ENCODE measurements around the gene COQ9.

Gene COQ9

DNA sequence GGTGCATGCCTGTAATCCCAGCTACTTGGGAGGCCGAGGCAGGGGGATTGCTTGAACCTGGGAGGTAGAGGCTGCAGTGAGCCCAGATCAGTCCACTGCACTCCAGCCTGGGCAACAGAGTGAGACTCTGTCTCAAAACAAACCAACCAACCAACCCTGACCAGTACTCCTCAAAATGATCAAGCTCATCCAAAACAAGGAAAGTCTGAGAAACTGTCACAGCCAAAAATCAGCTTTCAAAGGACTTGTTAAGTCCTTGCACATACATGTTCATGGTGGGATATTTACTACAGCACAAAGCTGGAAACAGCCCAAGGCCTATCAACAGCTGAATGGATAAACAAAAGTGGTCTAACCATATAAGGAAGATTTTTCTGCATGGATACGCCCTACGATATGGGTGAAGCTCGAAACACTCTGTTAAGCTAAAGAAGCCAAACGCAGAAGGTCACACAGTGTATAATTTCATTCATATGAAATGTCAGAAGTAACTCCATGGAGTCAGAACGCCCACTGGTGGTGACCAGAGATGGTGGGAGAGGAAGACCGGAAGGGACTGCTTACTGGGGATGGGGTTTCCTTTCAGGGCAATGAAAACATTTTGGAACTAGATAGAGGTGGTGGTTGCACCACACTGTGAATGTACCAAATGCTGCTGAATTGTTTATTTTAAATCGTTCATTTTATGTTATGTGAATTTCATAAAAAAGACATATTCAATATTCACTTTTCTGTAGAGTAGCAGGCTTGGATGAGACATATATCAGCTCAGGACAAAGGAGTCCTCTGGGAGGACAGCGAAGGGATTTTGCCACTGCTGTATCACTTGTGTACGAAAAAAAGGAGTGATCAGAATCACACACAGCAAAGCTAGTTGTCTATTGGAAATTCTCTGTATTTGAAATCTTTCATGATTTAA, 25.0 kb upstream of the COQ9 start:
- no peak overlapping the region for H3K4me3 ChIP-seq (ENCODE audit: low read length, poor library complexity, severe bottlenecking)
- no peak overlapping the region for H2AFZ ChIP-seq (ENCODE audit: low read length)
- H3K4me1 ChIP-seq (ENCODE audit: insufficient read depth, low read length, poor library complexity, severe bottlenecking): peaks cover 9% of the 10 kb centered on the region
- no peak for TF ChIP-seq EZH2phosphoT487 (IDR thresholded peaks at IDR 0.05; ENCODE audit: borderline replicate concordance)
- TF ChIP-seq, protein P1, sequence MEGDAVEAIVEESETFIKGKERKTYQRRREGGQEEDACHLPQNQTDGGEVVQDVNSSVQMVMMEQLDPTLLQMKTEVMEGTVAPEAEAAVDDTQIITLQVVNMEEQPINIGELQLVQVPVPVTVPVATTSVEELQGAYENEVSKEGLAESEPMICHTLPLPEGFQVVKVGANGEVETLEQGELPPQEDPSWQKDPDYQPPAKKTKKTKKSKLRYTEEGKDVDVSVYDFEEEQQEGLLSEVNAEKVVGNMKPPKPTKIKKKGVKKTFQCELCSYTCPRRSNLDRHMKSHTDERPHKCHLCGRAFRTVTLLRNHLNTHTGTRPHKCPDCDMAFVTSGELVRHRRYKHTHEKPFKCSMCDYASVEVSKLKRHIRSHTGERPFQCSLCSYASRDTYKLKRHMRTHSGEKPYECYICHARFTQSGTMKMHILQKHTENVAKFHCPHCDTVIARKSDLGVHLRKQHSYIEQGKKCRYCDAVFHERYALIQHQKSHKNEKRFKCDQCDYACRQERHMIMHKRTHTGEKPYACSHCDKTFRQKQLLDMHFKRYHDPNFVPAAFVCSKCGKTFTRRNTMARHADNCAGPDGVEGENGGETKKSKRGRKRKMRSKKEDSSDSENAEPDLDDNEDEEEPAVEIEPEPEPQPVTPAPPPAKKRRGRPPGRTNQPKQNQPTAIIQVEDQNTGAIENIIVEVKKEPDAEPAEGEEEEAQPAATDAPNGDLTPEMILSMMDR (conservative IDR thresholded peaks at IDR 0.05; ENCODE audit: low read length): peak; percentile 68
- H3K4me2 ChIP-seq (ENCODE audit: low read depth, low read length, poor library complexity, severe bottlenecking): no peak overlapping the region
- H3K27me3 ChIP-seq (ENCODE audit: insufficient read depth, low read length, poor library complexity, severe bottlenecking): no peaks in the 10 kb centered on the region
- no peaks in the 10 kb centered on the region for H3K9me3 ChIP-seq (ENCODE audit: insufficient read depth, low read depth, low read length)
- no peak overlapping the region for H3K9ac ChIP-seq (ENCODE audit: low read depth, low read length, poor library complexity, severe bottlenecking)
- H3K9me2 ChIP-seq (replicated peaks; ENCODE audit: low read depth, low read length): no peaks in the 10 kb centered on the region
- H3F3A ChIP-seq (ENCODE audit: low read depth): no peaks in the 10 kb centered on the region
- H3K79me2 ChIP-seq (ENCODE audit: insufficient read depth, low read length): no peaks in the 10 kb centered on the region
- H4K20me1 ChIP-seq (ENCODE audit: insufficient read depth, low read length, poor library complexity, severe bottlenecking): no peaks in the 10 kb centered on the region
- H3K36me3 ChIP-seq (ENCODE audit: insufficient read depth, low read length): no peaks in the 10 kb centered on the region; the same call in 1 of the 2 replicates

DNA sequence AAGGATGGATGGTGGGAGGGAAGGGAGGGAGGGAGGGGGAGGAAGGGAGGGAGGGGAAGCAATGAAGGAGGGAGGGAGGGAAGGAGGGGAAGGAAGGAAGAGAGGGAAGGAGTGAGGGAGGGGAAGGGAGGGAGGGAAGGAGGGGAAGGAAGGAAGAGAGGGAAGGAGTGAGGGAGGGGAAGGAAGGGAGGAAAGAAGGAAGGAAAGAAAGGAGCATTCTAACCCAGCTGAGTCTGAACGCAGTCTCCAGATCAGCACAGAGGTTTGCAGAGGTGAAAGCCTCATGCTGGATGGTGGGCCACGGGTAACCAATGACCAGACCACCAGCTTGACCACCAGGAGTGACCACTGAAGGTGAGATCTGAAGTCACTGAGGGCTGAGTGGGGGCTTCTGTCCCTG, 24.1 kb upstream of the COQ9 start:
- Histone ChIP-seq H3K4me2 (ENCODE audit: low read depth, low read length, poor library complexity, severe bottlenecking) (no peak overlapping the region), H3K9ac (ENCODE audit: low read depth, low read length, poor library complexity, severe bottlenecking) (no peak overlapping the region), H3K27me3 (ENCODE audit: insufficient read depth, low read length, poor library complexity, severe bottlenecking) (no peaks in the 10 kb centered on the region), H3K9me3 (ENCODE audit: insufficient read depth, low read depth, low read length) (no peaks in the 10 kb centered on the region), H3K79me2 (ENCODE audit: insufficient read depth, low read length) (no peaks in the 10 kb centered on the region), H3K4me1 (ENCODE audit: insufficient read depth, low read length, poor library complexity, severe bottlenecking) (peaks cover 8% of the 10 kb centered on the region), H3K9me2 (replicated peaks; ENCODE audit: low read depth, low read length) (no peaks in the 10 kb centered on the region), H4K20me1 (ENCODE audit: insufficient read depth, low read length, poor library complexity, severe bottlenecking) (no peaks in the 10 kb centered on the region), H3K4me3 (ENCODE audit: low read length, poor library complexity, severe bottlenecking) (no peak overlapping the region), H3F3A (ENCODE audit: low read depth) (no peaks in the 10 kb centered on the region), H2AFZ (ENCODE audit: low read length) (no peak overlapping the region), H3K36me3 (ENCODE audit: insufficient read depth, low read length) (peaks cover 7% of the 10 kb centered on the region; the same call in 1 of the 2 replicates)
- TF ChIP-seq EZH2phosphoT487 (IDR thresholded peaks at IDR 0.05; ENCODE audit: borderline replicate concordance): no peak
- TF ChIP-seq, protein P1 (conservative IDR thresholded peaks at IDR 0.05; ENCODE audit: low read length): no peak

DNA sequence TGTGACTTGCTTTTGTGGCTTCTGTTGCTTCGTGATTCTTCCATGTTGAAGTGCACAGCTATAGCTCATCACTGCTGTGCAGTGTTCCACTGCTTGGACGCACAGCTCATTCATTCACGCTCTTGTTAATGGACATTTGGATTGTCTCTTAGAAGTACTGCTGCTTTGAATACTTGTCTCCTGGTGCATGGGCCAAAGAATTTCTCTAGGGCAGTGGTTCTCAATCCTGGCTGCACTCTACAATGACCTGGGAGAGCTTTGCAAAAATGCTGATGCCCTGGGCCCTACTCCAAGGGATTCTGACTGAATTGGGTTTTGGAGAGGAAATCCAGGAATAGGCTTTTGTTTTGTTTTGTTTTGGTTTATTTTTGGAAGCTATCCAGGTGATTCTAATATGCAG, 22.7 kb upstream of the COQ9 start:
- H4K20me1 ChIP-seq (ENCODE audit: insufficient read depth, low read length, poor library complexity, severe bottlenecking): no peaks in the 10 kb centered on the region
- peaks cover 19% of the 10 kb centered on the region; the same call in 1 of the 2 replicates for H3K36me3 ChIP-seq (ENCODE audit: insufficient read depth, low read length)
- no peak overlapping the region for H2AFZ ChIP-seq (ENCODE audit: low read length)
- H3K9me3 ChIP-seq (ENCODE audit: insufficient read depth, low read depth, low read length): no peaks in the 10 kb centered on the region
- H3K4me3 ChIP-seq (ENCODE audit: low read length, poor library complexity, severe bottlenecking): no peak overlapping the region
- H3K79me2 ChIP-seq (ENCODE audit: insufficient read depth, low read length): no peaks in the 10 kb centered on the region
- H3K9me2 ChIP-seq (replicated peaks; ENCODE audit: low read depth, low read length): no peaks in the 10 kb centered on the region
- H3K9ac ChIP-seq (ENCODE audit: low read depth, low read length, poor library complexity, severe bottlenecking): no peak overlapping the region
- H3F3A ChIP-seq (ENCODE audit: low read depth): no peaks in the 10 kb centered on the region
- no peak overlapping the region for H3K4me2 ChIP-seq (ENCODE audit: low read depth, low read length, poor library complexity, severe bottlenecking)
- TF ChIP-seq, protein P1 (conservative IDR thresholded peaks at IDR 0.05; ENCODE audit: low read length): no peak
- TF ChIP-seq EZH2phosphoT487 (IDR thresholded peaks at IDR 0.05; ENCODE audit: borderline replicate concordance): no peak
- no peaks in the 10 kb centered on the region for H3K4me1 ChIP-seq (ENCODE audit: insufficient read depth, low read length, poor library complexity, severe bottlenecking)
- no peaks in the 10 kb centered on the region for H3K27me3 ChIP-seq (ENCODE audit: insufficient read depth, low read length, poor library complexity, severe bottlenecking)
